Esophagus squamous epithelium (tissue), 4 donors: Measurements from ENCODE around the gene PTGER2.

Experiments used
- POLR2A ChIP-seq, 4 donors: fragments of 450-650 bp; IDR thresholded peaks; one replicate each; pipeline ENCODE4 v1.6.1; 2017; ENCODE audit warnings: antibody characterized with exemption in 4 of 4, mild to moderate bottlenecking in 4 of 4, moderate library complexity in 3 of 4
- TF ChIP-seq, protein P1 (sequence below), 6 experiments: fragments of 450-650 bp in 4 of 6; fragments of 200-600 bp in 2 of 6; sonication (generic) in 2 of 6; IDR thresholded peaks; one replicate each; pipeline ENCODE4 v1.5.1; 2016 to 2019; ENCODE audit warnings: antibody characterized with exemption in 6 of 6, mild to moderate bottlenecking in 4 of 6, moderate library complexity in 4 of 6

DNA sequence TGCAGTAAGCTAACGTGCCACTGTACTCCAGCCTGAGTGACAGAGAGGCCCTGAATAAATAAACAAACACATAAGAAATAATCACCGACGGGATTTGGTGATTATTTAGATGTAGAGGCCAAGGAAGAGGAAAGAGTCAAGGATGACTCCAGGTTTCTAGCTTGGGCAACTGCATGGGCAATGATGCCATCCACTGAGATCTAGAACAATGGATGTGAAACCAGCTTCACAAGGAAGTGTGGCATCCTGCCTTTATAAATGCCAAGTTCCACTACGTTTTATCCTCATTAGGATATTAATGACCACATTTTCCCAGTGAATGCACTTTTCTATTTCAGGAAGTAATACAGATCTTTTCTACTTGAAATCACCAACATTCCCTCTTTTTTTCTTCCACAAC is 10.9 kb upstream of the PTGER2 start:
- TF ChIP-seq, protein P1, sequence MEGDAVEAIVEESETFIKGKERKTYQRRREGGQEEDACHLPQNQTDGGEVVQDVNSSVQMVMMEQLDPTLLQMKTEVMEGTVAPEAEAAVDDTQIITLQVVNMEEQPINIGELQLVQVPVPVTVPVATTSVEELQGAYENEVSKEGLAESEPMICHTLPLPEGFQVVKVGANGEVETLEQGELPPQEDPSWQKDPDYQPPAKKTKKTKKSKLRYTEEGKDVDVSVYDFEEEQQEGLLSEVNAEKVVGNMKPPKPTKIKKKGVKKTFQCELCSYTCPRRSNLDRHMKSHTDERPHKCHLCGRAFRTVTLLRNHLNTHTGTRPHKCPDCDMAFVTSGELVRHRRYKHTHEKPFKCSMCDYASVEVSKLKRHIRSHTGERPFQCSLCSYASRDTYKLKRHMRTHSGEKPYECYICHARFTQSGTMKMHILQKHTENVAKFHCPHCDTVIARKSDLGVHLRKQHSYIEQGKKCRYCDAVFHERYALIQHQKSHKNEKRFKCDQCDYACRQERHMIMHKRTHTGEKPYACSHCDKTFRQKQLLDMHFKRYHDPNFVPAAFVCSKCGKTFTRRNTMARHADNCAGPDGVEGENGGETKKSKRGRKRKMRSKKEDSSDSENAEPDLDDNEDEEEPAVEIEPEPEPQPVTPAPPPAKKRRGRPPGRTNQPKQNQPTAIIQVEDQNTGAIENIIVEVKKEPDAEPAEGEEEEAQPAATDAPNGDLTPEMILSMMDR (IDR thresholded peaks at IDR 0.05), result no peak
- no peak for TF ChIP-seq POLR2A (IDR thresholded peaks at IDR 0.05)
